Measurements from ENCODE around the gene CNTNAP4. TPM values are rescaled to one million over a fixed set of nuclear protein-coding genes. Genes with fewer than 3 reads are reported as not detected.

The CNTNAP4 gene
- total RNA-seq, 1 experiment from 2014 or later, result not detected

- no peak overlapping the region for H3K4me3 ChIP-seq
- H3K27me3 ChIP-seq (ENCODE audit: insufficient read depth, low read depth), result no peaks in the 10 kb centered on the region
- H3K4me2 ChIP-seq, result no peak overlapping the region
- POLR2A ChIA-PET (ENCODE audit: unreplicated experiment), result no interaction called here
- no peak overlapping the region for H2AFZ ChIP-seq
- no peaks in the 10 kb centered on the region for H3K9me2 ChIP-seq (ENCODE audit: insufficient read depth)
- H3K4me1 ChIP-seq (replicated peaks; ENCODE audit: insufficient read depth), result no peaks in the 10 kb centered on the region
- CTCF ChIA-PET, result no interaction called here
- no peak overlapping the region for H3K27ac ChIP-seq
- H3F3A ChIP-seq (ENCODE audit: insufficient read depth, low read depth), result no peaks in the 10 kb centered on the region
- no TSS peak for BruUV-seq (replicated peaks)
- no peaks in the 10 kb centered on the region for H3K79me2 ChIP-seq (ENCODE audit: low read depth)
- H3K9me3 ChIP-seq (ENCODE audit: insufficient read depth, low read depth), result no peaks in the 10 kb centered on the region
- H4K20me1 ChIP-seq (ENCODE audit: insufficient read depth), result no peaks in the 10 kb centered on the region; the same call in 1 of the 2 replicates
- intact Hi-C loops (cut with micrococcal nuclease; ENCODE audit: unreplicated experiment), result no loop called here
- TF ChIP-seq CTCF (conservative IDR thresholded peaks at IDR 0.05) (no peak), EZH2 (IDR thresholded peaks at IDR 0.05; ENCODE audit: low read depth) (no peak)
- H3K36me3 ChIP-seq (ENCODE audit: low read depth), result no peaks in the 10 kb centered on the region
- no peak for DNase-seq
These were observed 132.5 kb downstream of the CNTNAP4 start for GRCh38 chr16:76409706-76410105.

DNA sequence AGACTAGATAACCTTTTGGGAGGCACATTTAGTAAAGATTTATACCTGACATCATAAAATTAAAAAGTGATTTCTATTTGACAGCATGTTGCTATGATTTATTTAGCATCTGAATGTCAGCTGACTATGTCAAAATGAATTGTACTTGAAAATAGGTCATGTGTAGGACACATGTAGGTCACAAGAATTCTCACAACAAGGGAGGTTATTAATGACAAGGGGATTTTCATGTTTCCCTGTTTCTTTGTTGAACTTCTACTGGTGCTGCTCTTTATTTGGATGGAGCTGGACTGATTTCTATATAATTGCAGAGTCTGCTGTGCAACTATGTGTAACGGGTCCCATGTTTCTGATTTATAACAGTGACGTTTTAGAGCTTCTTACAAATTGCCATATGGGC, 144.4 kb downstream of the CNTNAP4 start:
- no peaks in the 10 kb centered on the region for H3K9me3 ChIP-seq (ENCODE audit: insufficient read depth, low read depth)
- no peaks in the 10 kb centered on the region for H3K79me2 ChIP-seq (ENCODE audit: low read depth)
- ChIA-PET POLR2A (ENCODE audit: unreplicated experiment) (no interaction called here), CTCF (no interaction called here)
- H3K9me2 ChIP-seq (ENCODE audit: insufficient read depth), result no peaks in the 10 kb centered on the region
- no peak overlapping the region for H3K4me3 ChIP-seq
- no peak overlapping the region for H3K27ac ChIP-seq
- no peak overlapping the region for H3K4me2 ChIP-seq
- no peaks in the 10 kb centered on the region for H3K4me1 ChIP-seq (replicated peaks; ENCODE audit: insufficient read depth)
- DNase-seq, result no peak
- no peak overlapping the region for H2AFZ ChIP-seq
- TF ChIP-seq CTCF (conservative IDR thresholded peaks at IDR 0.05) (no peak), EZH2 (IDR thresholded peaks at IDR 0.05; ENCODE audit: low read depth) (no peak)
- H3F3A ChIP-seq (ENCODE audit: insufficient read depth, low read depth), result no peaks in the 10 kb centered on the region
- H3K36me3 ChIP-seq (ENCODE audit: low read depth), result no peaks in the 10 kb centered on the region
- no peaks in the 10 kb centered on the region for H4K20me1 ChIP-seq (ENCODE audit: insufficient read depth)
- intact Hi-C loops (cut with micrococcal nuclease; ENCODE audit: unreplicated experiment), result no loop called here
- H3K27me3 ChIP-seq (ENCODE audit: insufficient read depth, low read depth), result peaks cover 7% of the 10 kb centered on the region; the same call in 1 of the 2 replicates
- BruUV-seq (replicated peaks), result no TSS peak

DNA sequence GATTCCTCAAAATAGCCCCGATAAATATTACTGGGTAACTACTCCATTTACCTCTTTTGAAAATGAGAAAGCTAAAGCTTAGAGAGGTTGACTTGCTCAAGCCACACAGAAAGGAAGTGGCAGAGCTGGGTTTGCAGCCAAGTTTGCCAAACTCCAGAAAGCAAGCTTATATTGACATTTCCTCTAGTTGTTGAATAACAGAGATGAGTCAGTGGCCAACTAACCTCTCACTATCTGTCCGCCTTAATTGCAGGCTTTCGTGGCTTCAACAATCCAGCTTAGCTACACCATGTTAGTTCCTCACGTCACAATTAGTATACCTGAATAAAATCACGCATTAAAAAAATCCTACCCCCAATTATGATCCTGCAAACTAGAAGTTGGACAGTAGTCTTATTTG, 151.7 kb downstream of the CNTNAP4 start:
- CTCF ChIA-PET, result no interaction called here
- Histone ChIP-seq H3K79me2 (ENCODE audit: low read depth) (no peaks in the 10 kb centered on the region), H3K27ac (no peak overlapping the region), H3K9me2 (ENCODE audit: insufficient read depth) (no peaks in the 10 kb centered on the region), H3F3A (ENCODE audit: insufficient read depth, low read depth) (no peaks in the 10 kb centered on the region), H3K4me3 (no peak overlapping the region), H3K4me1 (replicated peaks; ENCODE audit: insufficient read depth) (no peaks in the 10 kb centered on the region), H3K36me3 (ENCODE audit: low read depth) (no peaks in the 10 kb centered on the region), H2AFZ (no peak overlapping the region), H3K9me3 (ENCODE audit: insufficient read depth, low read depth) (no peaks in the 10 kb centered on the region), H3K4me2 (no peak overlapping the region), H3K27me3 (ENCODE audit: insufficient read depth, low read depth) (peaks cover 17% of the 10 kb centered on the region; the same call in 1 of the 2 replicates), H4K20me1 (ENCODE audit: insufficient read depth) (no peaks in the 10 kb centered on the region)
- no TSS peak for BruUV-seq (replicated peaks)
- DNase-seq, result no peak
- TF ChIP-seq CTCF (conservative IDR thresholded peaks at IDR 0.05) (no peak), EZH2 (IDR thresholded peaks at IDR 0.05; ENCODE audit: low read depth) (no peak)
- POLR2A ChIA-PET (ENCODE audit: unreplicated experiment), result no interaction called here
- intact Hi-C loops (cut with micrococcal nuclease; ENCODE audit: unreplicated experiment), result no loop called here
